Caco-2 (cell line): Measurements from ENCODE around the gene AKR1C3. TPM values are rescaled to one million over a fixed set of nuclear protein-coding genes. Genes with fewer than 3 reads are reported as not detected.

Experiments used
- BruUV-seq: library from RNA; stranded (reverse); fragments of 400-500 nt; replicated peaks from 2 replicates; lab custom pipeline; 2021; lab: Mats Ljungman, UMichigan
- CTCF ChIA-PET: fragments of 300-600 bp; sonication (Branson Sonifier 250); formaldehyde crosslinking; loops from one replicate; lab custom pipeline; 2022; ENCODE audit warnings: antibody characterized with exemption; lab: Charles Lee
- POLR2A ChIA-PET: fragments of 300-600 bp; sonication (Branson Sonifier 250); formaldehyde crosslinking; loops from one replicate; lab custom pipeline; 2022; ENCODE audit warnings: antibody characterized with exemption; lab: Charles Lee
- DNase-seq, 2 experiments: peaks; one replicate each; pipeline versions ENCODE4 v3.0.0 to v3.0.0-alpha.2; 2020 to 2022
- H3K27me3 ChIP-seq: replicated peaks from 2 replicates; pipeline ENCODE4 v1.6.0; 2011; ENCODE audit warnings: low read length; ENCODE audit not compliant: control insufficient read depth, insufficient read depth
- H3K36me3 ChIP-seq: 2 replicates; pipeline ENCODE4 v1.5.1; 2011; ENCODE audit warnings: low read length; ENCODE audit not compliant: control insufficient read depth, insufficient read depth
- H3K4me1 ChIP-seq: fragments of 250-450 bp; sonication (Bioruptor Pico); 2 replicates; pipeline ENCODE4 v1.5.1; 2020; ENCODE audit warnings: mild to moderate bottlenecking
- H3K4me3 ChIP-seq: 2 replicates; pipeline ENCODE4 v1.5.1; 2011; ENCODE audit warnings: low read depth, mild to moderate bottlenecking, control low read depth, low read length
- H3K9me3 ChIP-seq: fragments of 250-450 bp; sonication (Bioruptor Pico); 2 replicates; pipeline ENCODE4 v1.5.1; 2020; ENCODE audit warnings: mild to moderate bottlenecking, moderate library complexity
- H3K27ac Mint-ChIP-seq: one replicate; pipeline ENCODE4 v1.8.0; 2022; ENCODE audit warnings: mixed read lengths; ENCODE audit not compliant: unreplicated experiment
- H3K27me3 Mint-ChIP-seq: one replicate; pipeline ENCODE4 v1.8.0; 2022; ENCODE audit warnings: mixed read lengths; ENCODE audit not compliant: insufficient read depth, unreplicated experiment
- H3K36me3 Mint-ChIP-seq: one replicate; pipeline ENCODE4 v1.8.0; 2022; ENCODE audit warnings: mild to moderate bottlenecking, mixed read lengths; ENCODE audit not compliant: insufficient read depth, unreplicated experiment
- H3K4me1 Mint-ChIP-seq: one replicate; pipeline ENCODE4 v1.8.0; 2022; ENCODE audit warnings: low read depth, mixed read lengths; ENCODE audit not compliant: unreplicated experiment
- H3K4me3 Mint-ChIP-seq: one replicate; pipeline ENCODE4 v1.8.0; 2022; ENCODE audit warnings: mild to moderate bottlenecking, moderate library complexity, mixed read lengths; ENCODE audit not compliant: unreplicated experiment
- H3K9me3 Mint-ChIP-seq: one replicate; pipeline ENCODE4 v1.8.0; 2022; ENCODE audit warnings: mixed read lengths; ENCODE audit not compliant: unreplicated experiment
- CTCF ChIP-seq, 2 experiments: fragments of 200-600 bp in 1 of 2; IDR thresholded peaks; 1 replicate in 1 of 2; 2 replicates in 1 of 2; pipeline versions ENCODE4 v1.5.1 to v1.8.0; 2011 to 2022; ENCODE audit warnings: antibody characterized with exemption in 1 of 2, control low read depth in 1 of 2, inconsistent platforms in 1 of 2, low read depth in 1 of 2, low read length in 1 of 2, mild to moderate bottlenecking in 1 of 2, moderate library complexity in 1 of 2; ENCODE audit not compliant: insufficient read depth in 1 of 2, severe bottlenecking in 1 of 2, unreplicated experiment in 1 of 2
- intact Hi-C: fragments of 100-400 bp; cut with micrococcal nuclease; formaldehyde crosslinking; loops from one replicate; pipeline ENCODE4 v1.10.0; 2022; ENCODE audit not compliant: unreplicated experiment
- total RNA-seq: library from RNA; stranded (reverse); gene quantifications from 2 replicates; pipeline ENCODE4 v1.2.3, GENCODE V29; 2022

The AKR1C3 gene
- total RNA-seq, 1 experiment from 2014 or later, result 115 TPM

GRCh38 chr10:5064656-5065055, 29.6 kb upstream of the AKR1C3 start:
- Mint-ChIP-seq H3K9me3 (peaks cover 20% of the 10 kb centered on the region), H3K4me3 (no peak overlapping the region), H3K36me3 (no peaks in the 10 kb centered on the region), H3K27me3 (no peaks in the 10 kb centered on the region), H3K4me1 (peaks cover 8% of the 10 kb centered on the region), H3K27ac (no peak overlapping the region)
- DNase-seq, result no peak
- no TSS peak for BruUV-seq
- Histone ChIP-seq H3K9me3 (no peaks in the 10 kb centered on the region), H3K27me3 (no peaks in the 10 kb centered on the region), H3K4me3 (no peak overlapping the region), H3K36me3 (no peaks in the 10 kb centered on the region; the same call in 1 of the 2 replicates), H3K4me1 (peaks cover 22% of the 10 kb centered on the region)
- POLR2A ChIA-PET, result no interaction called here
- TF ChIP-seq CTCF (IDR thresholded peaks at IDR 0.05; ENCODE audit: insufficient read depth in 1 of 2, low read depth in 1 of 2, low read length in 1 of 2, severe bottlenecking in 1 of 2, unreplicated experiment in 1 of 2), result no peak
- CTCF ChIA-PET, result no interaction called here
- intact Hi-C loops, result no loop called here

GRCh38 chr10:5068274-5068984, 25.8 kb upstream of the AKR1C3 start:
- Histone ChIP-seq H3K4me1 (peaks cover 55% of the 10 kb centered on the region), H3K27me3 (no peaks in the 10 kb centered on the region), H3K36me3 (no peaks in the 10 kb centered on the region; the same call in 1 of the 2 replicates), H3K4me3 (no peak overlapping the region), H3K9me3 (no peaks in the 10 kb centered on the region)
- Mint-ChIP-seq H3K36me3 (peaks cover 13% of the 10 kb centered on the region), H3K27me3 (no peaks in the 10 kb centered on the region), H3K4me1 (peaks cover 34% of the 10 kb centered on the region), H3K27ac (peak overlapping the region; percentile 94), H3K4me3 (peak overlapping the region; percentile 38), H3K9me3 (peaks cover 12% of the 10 kb centered on the region)
- intact Hi-C loops, result no loop called here
- TF ChIP-seq CTCF (IDR thresholded peaks at IDR 0.05; ENCODE audit: insufficient read depth in 1 of 2, low read depth in 1 of 2, low read length in 1 of 2, severe bottlenecking in 1 of 2, unreplicated experiment in 1 of 2), result no peak
- CTCF ChIA-PET, result no interaction called here
- DNase-seq, result peak; percentile 54 to 66
- POLR2A ChIA-PET, result interaction anchor here (0.5 kb wide), 1 partner anchor 243 kb away, joined by 3 read pairs; the partner anchor contains the start of gene AKR1E2
- no TSS peak for BruUV-seq

GRCh38 chr10:5070648-5071410, 23.4 kb upstream of the AKR1C3 start:
- Histone ChIP-seq H3K4me3 (peak overlapping the region; percentile 2), H3K36me3 (no peaks in the 10 kb centered on the region; the same call in 1 of the 2 replicates), H3K27me3 (no peaks in the 10 kb centered on the region), H3K4me1 (peaks cover 64% of the 10 kb centered on the region), H3K9me3 (no peaks in the 10 kb centered on the region)
- intact Hi-C loops, result loop anchor here (1.0 to 5.0 kb wide), 6 partner anchors 23 to 222 kb away; partner anchors contain the start of gene AKR1C3
- BruUV-seq, result TSS peak; percentile 91
- ChIA-PET POLR2A (no interaction called here), CTCF (no interaction called here)
- peaks cover 23% of the 10 kb centered on the region for H3K9me3 Mint-ChIP-seq
- H3K36me3 Mint-ChIP-seq, result peaks cover 17% of the 10 kb centered on the region
- H3K27ac Mint-ChIP-seq, result peak overlapping the region; percentile 85
- TF ChIP-seq CTCF (IDR thresholded peaks at IDR 0.05; ENCODE audit: insufficient read depth in 1 of 2, low read depth in 1 of 2, low read length in 1 of 2, severe bottlenecking in 1 of 2, unreplicated experiment in 1 of 2), result no peak
- H3K4me1 Mint-ChIP-seq, result peaks cover 52% of the 10 kb centered on the region
- DNase-seq, result no peak
- H3K4me3 Mint-ChIP-seq, result peak overlapping the region; percentile 56
- no peaks in the 10 kb centered on the region for H3K27me3 Mint-ChIP-seq
